Fibroblast of gingiva (primary cell): ENCODE measurements around the gene SMARCAD1.
A peak's percentile ranks its signal among the peaks of the same experiment; 100 is the strongest.
"Not testable (repeated sequence)": the region's sequence is repeated elsewhere in the genome, so short reads cannot be mapped to it uniquely, and the experiment has no call there.

Experiments
- DNase-seq: peaks from one replicate; pipeline ENCODE4 v3.0.0-alpha.2; 2011; ENCODE audit warnings: low read depth

Gene SMARCAD1

GRCh38 chr4:94298725-94299252, 91.1 kb downstream of the SMARCAD1 start:
- DNase-seq, result no peak

GRCh38 chr4:94302191-94302590, 94.5 kb downstream of the SMARCAD1 start:
- peak; percentile 2 for DNase-seq

GRCh38 chr4:94304365-94304971, 96.8 kb downstream of the SMARCAD1 start:
- peak; percentile 8 for DNase-seq

- no peak for DNase-seq
These were observed 98.0 kb downstream of the SMARCAD1 start for GRCh38 chr4:94305466-94306225.

GRCh38 chr4:94306713-94307112, 99.0 kb downstream of the SMARCAD1 start:
- DNase-seq, result peak; percentile 49

GRCh38 chr4:94307231-94307871, 99.7 kb downstream of the SMARCAD1 start:
- DNase-seq, result no peak

- DNase-seq, result not testable (repeated sequence)
These were observed 112.3 kb downstream of the SMARCAD1 start for GRCh38 chr4:94319927-94320326.

- DNase-seq, result no peak
These were observed 118.2 kb downstream of the SMARCAD1 start for GRCh38 chr4:94325835-94326234.

GRCh38 chr4:94329933-94330332, 122.3 kb downstream of the SMARCAD1 start:
- no peak for DNase-seq

- DNase-seq, result no peak
These were observed 125.4 kb downstream of the SMARCAD1 start for GRCh38 chr4:94332983-94333590.

GRCh38 chr4:94333866-94334265, 126.2 kb downstream of the SMARCAD1 start:
- DNase-seq, result no peak

- DNase-seq, result no peak
These were observed 126.8 kb downstream of the SMARCAD1 start for GRCh38 chr4:94334476-94334875.

- peak; percentile 18 for DNase-seq
These were observed 127.3 kb downstream of the SMARCAD1 start for GRCh38 chr4:94334962-94335361.

GRCh38 chr4:94336303-94336702, 128.6 kb downstream of the SMARCAD1 start:
- DNase-seq, result no peak

GRCh38 chr4:94336791-94337190, 129.1 kb downstream of the SMARCAD1 start:
- not testable (repeated sequence) for DNase-seq

GRCh38 chr4:94338681-94339351, 131.2 kb downstream of the SMARCAD1 start:
- DNase-seq, result no peak

GRCh38 chr4:94339779-94340178, 132.1 kb downstream of the SMARCAD1 start:
- no peak for DNase-seq
